Endometrium (tissue), 2 donors: ENCODE measurements around the gene CATSPER3.
"Not testable (repeated sequence)": the region's sequence is repeated elsewhere in the genome, so short reads cannot be mapped to it uniquely, and the experiment has no call there.

Experiments used
- FAIRE-seq: peaks from 2 replicates; lab custom pipeline; 2012; peaks lifted over from hg19 to GRCh38; lab: Jason Lieb, UNC
- donor health status: control.
- donor health status: control.

The CATSPER3 gene

DNA sequence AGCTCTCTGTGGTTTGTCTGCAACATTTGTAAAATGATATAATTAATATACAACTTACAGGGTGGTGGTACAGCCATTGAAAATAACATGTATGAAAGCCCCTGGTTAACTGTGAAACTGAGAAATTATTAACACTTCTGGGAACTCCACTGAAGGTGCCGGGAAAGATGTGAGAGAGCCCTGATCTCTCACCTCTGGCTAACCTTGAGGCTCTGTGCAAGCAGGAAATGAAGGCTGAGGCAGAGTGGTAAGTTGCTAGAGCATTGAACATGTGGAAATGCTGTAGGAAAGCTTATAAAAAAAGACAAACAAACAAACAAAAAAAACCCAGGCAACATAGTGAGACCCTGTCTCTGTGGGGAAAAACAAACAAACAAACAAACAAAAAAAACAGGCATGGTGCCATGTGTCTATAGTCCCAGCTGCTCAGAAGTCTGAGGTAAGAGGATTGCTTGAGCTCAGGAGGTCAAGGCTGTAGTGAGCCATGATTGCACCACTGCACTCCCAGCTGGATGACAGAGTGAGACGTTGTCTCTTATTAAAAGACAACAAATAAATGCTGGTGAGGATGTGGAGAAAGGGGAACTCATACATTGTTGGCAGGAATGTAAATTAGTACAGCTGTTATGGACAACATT lies 7.5 kb downstream of the CATSPER3 start:
- FAIRE-seq: no peak

DNA sequence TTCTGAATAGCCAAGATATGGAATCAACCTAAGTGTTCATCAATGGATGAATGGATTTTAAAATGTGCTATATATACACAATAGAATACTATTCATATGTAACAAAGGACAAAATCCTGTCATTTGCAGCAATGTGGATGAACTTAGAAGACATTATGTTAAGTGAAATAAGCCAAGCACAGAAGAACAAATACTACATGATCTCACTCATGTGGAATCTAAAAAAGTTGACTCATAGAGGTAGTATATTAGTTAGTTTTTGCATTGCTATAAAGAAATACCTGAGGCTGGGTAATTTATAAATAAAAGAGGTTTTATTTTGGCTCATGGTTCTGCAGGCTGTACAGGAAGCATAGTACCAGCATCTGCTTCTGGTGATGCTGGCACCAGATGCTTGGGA lies 8.1 kb downstream of the CATSPER3 start:
- no peak for FAIRE-seq

DNA sequence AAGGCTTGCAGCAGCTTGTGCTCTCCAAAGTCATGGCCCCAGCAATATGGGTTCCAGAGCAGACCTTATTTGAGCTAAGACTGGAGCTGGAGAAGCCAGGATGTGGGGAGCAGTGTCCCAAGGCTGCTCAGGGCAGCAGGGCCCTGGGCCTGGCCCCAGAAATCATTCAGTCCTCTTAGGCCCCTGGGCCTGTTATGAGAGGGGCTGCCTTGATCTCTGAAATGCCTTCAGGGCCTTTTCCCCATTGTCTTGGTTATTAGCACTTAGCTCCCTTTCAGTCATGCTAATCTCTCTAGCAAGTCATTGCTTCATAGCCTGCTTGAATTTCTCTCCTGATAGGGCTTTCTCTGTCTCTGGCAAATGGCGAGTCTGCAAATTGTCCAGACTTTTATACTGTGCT lies 9.1 kb downstream of the CATSPER3 start:
- FAIRE-seq: no peak

DNA sequence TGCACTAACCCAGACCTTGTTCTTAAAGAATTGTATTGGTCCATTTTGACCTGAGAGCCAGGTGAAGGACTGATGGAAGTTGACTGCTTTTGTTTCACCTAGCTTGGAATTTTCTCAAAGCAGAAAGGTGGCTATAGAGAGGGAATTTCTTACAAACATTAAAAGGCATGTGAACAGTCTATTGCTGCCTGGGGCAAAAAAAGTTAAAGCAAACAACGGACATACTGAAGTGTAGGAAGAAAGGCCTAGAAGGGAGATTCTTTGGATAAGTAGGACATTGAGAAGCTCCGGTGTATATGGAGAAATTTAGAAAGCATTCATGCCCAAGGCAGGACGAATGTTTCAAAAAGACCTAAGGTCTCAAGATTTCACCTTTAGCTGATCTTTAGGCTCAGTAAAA lies 11.7 kb downstream of the CATSPER3 start:
- FAIRE-seq: no peak

DNA sequence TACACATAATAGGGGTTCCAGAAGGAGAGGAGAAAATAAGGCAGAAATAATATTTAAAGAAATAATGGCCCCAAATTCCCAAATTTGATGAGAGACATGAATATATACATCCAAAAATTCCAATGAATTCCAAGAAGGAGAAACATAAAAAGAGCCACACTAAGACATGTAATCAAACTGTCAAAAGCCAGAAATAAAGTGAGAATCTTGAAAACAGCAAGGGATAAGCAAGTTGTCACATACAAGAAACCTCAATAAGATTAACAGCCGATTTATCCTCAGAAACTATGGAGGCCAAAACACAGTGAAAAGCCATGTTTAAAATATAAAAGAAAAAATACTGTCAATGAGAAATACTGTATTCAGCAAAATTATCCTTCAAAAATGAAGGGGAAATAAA lies 14.5 kb downstream of the CATSPER3 start:
- no peak for FAIRE-seq

DNA sequence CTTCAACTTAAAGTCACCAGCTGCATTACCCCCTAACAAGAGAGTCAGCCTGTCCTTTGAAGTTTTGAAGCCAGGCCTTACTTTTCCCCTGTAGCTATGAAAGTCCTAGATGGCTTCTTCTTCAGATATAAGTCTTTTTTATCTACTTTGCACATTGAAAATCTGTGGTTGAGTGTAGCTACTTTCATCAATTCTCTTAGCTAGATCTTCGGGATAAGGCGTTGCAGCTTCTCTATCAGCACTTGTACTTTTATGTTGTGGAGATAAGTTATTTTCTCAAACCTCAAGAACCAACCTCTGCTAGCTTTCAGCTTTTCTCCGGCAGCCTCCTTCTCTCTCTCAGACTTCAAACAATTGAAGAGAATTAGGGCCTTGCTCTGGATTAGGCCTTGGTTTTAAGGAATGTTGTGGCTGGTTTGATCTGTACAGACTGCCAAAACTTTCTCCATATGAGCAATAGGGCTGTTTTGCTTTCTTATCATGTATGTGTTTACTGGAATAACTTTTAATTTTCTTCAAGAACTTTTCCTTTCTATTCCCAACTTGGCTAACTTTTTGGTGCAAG lies 21.6 kb downstream of the CATSPER3 start:
- no peak for FAIRE-seq

DNA sequence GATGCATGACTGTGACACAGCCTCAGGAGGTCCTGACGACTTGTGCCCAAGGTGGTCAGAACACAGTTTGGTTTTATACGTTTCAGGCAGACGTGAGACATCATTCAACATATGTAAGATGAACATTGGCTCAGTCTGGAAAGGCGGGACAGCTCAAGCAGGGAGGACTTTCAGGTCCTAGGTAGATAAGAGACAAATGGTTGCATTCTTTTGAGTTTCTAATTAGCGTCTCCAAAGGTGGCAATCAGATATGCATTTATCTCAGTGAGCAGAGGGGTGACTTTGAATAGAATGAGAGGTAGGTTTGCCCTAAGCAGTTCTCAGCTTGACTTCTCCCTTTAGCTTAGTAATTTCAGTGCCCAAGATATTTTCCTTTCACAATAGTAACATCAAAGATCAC lies 22.5 kb downstream of the CATSPER3 start:
- not testable (repeated sequence) for FAIRE-seq

DNA sequence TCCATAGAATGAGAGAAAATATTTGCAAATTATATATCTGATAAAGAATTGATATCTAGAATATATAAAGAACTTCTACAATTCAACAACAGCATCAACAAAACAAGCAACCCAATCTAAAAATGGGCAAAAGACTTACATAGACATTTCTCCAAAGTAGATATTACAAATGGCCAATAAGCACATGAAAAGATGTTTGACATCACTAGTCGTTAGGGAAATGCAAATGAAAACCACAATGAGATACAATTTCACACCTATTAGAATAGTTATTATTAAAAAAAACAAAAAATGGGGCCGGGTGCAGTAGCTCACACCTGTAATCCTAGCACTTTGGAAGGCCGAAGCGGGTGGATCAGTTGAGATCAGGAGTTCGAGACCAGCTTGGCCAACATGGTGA lies 24.4 kb downstream of the CATSPER3 start:
- FAIRE-seq: no peak

DNA sequence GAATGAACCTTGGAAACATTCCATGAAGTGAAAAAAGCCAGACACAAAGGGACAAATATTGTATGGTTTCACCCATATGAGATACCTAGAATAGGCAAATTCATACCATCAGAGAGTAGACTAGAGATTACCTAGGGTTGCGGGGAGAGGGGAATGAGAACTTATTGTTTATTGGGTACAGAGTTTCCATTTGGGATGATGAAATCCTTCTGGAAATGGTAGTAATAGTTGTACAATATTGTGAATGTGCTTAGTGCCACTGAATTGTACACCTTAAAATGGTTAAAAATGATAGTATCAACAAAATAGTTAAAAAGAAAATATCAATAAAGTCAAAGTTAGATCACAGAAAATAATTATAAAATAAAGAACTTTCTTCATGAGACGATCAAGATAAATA lies 25.5 kb downstream of the CATSPER3 start:
- FAIRE-seq: peak; percentile 12

DNA sequence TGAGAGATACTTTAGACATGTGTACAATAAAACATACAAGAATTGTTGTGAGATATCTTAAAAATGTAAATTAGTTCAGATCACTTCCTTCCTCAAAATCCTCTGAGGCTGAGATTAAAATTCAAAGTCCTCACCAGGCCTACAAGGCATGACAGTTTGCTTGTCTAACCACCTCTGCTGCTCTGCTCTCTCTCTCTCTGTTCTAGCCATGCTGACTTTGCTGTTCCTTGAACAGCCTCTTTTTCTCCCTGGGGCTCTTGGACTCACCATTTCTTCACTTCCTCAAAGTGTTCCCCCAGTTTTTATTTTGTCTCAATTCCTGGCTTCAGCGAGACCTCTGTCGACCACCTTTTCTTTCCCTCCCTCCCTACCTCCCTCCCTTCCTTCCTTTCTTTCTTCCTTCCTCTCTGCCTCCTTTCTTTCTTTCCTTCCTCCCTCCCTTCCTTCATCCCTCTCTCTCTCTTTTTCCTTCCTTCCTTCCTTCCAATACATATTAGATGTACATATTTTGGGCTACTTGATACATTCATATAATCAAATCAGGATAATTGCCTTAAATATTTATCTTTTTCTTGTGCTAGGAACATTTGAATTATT lies 27.0 kb downstream of the CATSPER3 start:
- FAIRE-seq: no peak

DNA sequence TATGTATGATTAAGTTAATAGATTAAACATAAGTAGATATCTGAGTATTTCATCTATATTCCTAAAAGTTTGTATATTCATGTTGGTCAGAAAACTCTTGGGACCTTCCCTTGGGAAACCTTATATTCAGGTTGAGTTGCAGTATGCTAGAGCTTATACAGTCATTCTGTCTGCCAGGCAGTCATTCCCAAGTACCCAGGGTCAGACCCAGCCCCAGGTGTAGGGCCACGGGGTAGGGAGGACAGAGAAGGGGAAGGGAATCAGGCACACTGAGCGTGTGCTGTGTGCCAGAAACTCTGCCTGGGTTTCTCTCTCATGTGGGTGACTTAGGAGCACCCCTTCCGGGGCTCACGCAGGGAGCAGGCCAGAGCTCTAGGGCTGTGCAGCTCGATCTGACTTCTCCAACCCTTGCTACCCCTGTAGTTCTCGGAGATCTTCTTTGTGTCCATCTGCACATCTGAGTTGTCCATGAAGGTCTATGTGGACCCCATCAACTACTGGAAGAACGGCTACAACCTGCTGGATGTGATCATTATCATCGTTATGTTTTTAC lies 28.2 kb downstream of the CATSPER3 start:
- FAIRE-seq: no peak

DNA sequence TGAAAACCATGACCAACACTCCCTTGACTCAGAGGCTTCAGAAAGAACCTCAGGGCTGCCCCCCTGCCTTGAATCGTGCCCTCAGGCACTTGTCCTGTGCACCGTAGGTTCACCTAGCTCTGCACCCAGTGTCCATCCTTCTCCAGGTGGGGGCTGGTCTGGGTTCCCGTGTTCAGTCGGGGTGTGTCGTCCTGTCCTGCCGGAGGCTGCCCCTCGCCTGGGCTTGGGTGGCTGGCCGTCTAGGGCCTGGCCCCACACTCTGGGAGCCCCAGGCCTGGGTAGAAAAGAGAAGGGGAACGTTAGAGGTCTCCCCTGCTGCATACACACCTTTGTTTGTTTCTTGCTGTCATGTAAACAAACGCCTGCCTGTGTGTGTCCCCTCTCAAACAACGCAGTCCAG lies 29.3 kb downstream of the CATSPER3 start:
- FAIRE-seq: no peak

DNA sequence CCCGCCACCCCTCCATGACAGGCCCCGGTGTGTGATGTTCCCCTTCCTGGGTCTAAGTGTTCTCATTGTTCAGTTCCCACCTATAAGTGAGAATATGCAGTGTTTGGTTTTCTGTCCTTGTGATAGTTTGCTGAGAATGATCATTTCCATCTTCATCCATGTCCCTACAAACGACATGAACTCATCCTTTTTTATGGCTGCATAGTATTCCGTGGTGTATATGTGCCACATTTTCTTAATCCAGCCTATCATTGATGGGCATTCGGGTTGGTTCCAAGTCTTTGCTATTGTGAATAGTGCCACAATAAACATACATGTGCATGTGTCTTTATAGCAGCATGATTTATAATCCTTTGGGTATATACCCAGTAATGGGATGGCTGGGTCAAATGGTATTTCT lies 30.4 kb downstream of the CATSPER3 start:
- not testable (repeated sequence) for FAIRE-seq

DNA sequence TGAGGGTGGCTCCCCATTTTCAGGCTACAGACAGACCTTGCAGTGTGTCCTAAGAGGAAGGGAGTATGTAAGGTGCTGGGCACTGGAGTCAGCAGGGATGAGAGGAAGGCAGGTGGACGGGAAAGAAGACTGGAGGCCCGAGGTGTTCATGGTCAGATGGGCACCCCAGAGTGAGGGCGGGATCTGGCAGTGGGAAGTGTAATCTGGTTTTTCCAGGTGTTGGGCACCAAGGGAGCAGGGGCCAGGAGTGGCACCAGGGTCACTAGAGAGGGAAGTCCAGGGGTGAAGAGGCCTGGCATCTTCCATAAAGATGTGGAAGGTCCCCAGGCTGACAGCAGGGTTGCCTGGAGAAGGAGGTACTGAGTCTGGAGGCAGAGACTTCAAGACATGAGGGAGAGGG lies 36.7 kb downstream of the CATSPER3 start:
- FAIRE-seq: no peak

DNA sequence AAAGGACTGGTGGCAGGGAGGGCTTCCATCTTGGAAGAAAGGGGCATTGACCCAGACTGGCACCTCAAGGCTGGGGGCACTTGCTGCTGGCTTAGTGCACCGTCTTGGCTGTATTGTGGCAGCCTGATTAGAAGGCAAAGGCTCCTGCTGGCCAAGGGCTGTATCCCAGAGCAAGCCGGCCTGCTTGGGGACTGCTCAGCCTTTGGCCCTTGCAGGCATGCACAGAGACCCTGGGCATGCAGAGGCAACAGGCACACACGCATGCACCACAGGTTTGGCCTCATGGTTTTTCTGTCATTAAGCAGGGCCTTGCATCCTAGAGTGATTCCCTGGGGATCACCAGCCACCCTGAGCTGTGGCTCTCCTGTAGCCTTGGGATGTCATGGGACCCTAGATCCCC lies 37.4 kb downstream of the CATSPER3 start:
- no peak for FAIRE-seq

DNA sequence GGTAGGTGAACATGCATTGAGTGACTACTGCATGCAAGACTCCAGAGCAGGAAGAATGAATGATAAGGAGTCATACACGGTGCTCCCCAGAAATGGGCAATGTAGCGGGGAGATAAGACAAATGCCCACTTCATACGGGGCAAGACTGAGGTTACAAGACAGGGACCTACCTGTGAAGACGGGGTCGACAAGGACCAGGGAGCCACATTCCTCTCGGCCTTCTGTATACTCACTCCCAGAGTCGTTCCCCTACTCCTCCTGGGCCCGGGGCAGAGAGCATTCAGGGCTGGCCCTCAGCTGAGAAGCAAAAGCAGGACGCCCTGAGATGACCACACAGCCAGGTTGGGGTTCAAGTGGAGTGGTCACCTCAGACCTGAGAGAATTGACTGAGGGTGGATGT lies 39.6 kb downstream of the CATSPER3 start:
- no peak for FAIRE-seq

DNA sequence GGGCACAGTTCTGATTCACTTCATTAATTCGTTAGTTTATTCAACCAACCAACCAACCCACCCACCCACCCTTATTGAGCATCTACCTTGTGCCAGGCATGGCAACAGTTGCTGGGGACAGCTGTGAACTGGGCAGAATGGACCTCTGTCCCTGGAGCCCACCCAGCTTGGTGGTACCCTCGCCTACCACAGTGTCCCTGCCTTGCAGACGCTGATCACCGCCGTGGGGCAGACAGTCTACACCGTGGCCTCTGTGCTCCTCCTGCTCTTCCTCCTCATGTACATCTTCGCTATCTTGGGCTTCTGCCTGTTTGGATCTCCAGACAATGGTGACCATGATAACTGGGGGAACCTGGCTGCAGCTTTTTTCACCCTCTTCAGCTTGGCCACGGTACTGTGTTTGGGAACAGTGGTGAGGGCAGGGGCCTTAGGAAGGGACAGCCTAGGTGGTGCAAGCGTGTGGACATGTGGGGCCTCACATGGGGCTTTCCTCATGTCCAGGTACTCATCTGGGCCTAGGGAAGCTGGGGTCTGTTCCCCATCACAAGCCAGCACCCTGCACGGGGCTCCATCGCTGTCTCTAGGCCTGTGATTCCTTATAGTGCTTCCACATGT lies 40.1 kb downstream of the CATSPER3 start:
- FAIRE-seq: no peak

DNA sequence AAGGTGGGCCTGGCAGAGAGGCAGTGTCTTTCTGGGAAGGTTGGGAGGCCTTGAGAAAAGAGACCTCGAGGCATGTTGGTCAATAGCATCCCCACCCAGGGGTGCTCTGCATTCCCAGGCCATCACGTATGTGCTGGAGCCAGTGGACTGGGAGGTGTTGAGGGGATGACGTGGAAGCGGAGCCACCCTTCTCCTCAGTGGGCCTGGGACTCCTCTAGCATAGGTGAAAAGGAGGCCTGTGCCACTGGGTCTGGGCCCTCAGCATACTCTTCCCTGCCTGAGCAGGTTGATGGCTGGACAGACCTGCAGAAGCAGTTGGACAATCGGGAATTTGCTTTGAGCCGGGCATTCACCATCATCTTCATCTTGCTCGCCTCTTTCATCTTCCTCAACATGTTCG lies 40.8 kb downstream of the CATSPER3 start:
- no peak for FAIRE-seq

DNA sequence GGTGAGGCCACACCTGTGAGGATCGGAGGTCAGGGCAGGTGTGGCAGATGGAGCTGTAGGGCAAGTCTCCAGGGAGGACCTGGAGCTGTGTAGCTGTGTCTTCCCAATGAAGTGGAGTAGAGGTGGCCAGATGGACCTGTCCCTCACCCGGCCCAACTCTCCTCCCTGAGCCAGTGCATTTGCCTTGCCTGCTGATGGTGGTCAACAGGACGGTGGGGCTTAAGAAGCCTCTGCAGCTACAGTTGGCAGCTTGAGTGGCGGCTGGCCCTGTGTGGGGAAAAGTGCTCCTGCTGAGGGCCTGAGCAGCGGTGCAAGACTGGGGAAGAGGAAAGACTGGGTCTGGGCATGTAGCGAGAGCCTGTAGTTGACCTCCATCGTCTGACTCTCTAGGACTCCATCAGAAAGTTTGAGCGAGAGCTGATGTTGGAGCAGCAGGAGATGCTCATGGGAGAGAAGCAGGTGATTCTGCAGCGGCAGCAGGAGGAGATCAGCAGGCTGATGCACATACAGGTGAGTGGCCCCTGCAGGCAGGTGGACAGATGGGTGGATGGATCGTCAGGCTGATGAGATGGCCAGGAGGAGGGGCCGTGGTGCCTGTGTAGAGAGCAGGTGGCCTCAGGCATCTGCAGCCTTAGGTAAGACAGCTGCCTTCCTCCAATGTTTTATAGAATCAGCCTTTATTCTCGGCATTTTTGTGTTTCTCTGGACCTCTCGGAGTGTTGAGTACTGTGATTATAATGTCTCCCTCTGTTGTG lies 41.5 kb downstream of the CATSPER3 start:
- no peak for FAIRE-seq

DNA sequence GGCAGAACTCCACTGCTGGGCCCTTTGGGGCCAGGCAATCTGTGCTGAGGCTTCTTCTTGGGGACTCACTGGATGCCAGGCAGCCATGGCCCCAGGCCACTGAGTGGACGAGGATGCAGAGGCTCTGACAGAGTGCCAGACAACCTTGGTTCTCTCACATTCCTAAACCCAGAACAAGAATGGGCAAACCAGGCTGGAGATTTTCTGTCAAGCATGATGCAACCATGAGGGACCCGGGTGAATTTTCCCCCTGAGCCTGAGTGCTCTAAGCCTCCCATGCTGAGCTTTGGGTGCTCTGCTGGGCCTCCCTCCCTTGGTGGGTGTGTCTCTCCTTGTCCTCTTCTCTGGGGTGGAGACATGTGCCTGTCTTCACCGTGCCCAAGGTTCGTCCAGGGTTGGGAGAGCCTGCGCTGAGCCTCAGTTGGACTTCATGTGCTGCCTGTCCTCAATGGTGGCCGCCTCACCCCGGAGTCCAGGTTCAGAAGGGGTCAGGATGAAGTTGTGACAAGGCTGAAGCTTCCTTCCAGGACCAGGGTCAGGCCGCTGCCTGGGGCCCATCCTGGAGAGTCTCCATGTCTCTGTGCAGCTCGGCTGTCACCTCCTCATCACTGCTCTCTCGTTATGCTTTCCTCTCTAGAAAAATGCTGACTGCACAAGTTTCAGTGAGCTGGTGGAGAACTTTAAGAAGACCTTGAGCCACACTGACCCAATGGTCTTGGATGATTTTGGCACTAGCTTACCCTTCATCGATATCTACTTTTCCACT lies 42.2 kb downstream of the CATSPER3 start:
- FAIRE-seq: no peak

DNA sequence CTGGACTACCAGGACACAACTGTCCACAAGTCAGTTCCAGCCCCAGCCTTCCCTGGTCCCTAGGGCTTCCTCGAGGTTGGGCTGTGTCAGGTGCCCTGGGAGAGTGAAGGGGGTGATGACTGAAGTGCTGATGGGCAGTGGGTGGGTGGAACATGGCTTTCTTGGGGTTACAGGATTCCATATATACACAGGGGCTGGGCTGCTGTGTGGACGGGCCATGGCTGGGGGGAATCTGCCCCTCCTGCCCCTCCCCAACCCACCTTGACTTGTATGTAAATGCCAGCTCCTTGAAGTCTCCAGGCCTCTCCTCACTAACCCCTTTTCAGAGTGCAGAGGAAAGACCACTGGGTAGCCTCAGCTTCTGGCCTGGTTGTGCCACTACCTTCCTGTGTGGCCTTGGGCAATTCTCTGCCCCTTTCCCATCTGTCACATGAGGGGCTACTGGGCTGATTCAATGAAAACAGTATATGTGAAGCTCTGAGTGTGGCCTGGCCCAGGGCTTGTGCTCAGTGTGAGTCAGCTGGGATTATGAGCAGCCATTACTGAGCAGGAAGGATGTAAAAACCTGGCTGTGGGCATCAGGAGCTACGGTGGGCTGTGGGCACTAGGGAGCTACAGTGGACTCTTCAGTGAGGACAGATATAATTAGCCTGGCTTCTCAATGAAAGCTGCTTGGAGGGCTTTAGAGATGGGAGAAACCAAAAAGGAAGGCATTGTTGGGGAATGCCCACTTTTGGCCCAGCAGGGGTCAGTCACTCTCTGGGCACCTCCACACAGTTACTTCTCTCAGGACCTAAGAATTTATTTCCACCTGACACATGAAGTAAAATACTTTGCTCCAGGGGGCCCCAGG lies 43.0 kb downstream of the CATSPER3 start:
- no peak for FAIRE-seq
